HuH-7.5 (cell line): ENCODE measurements around the gene SMIM29.
"Not testable (repeated sequence)": the region's sequence is repeated elsewhere in the genome, so short reads cannot be mapped to it uniquely, and the experiment has no call there.

Experiments used
- DNase-seq: peaks from one replicate; pipeline ENCODE4 v3.0.0; 2011; ENCODE audit warnings: low spot score

Gene SMIM29

DNA sequence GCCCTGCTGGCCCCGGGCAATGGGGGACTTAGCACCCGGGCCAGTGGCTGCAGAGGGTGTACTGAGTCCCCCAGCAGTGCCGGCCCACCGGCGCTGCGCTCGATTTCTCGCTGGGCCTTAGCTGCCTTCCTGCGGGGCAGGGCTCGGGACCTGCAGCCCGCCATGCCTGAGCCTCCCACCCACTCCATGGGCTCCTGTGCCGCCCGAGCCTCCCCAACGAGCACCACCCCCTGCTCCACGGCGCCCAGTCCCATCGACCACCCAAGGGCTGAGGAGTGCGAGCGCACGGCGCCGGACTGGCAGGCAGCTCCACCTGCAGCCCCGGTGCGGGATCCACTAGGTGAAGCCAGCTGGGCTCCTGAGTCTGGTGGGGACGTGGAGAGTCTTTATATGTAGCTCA, 20.3 kb upstream of the SMIM29 start:
- not testable (repeated sequence) for DNase-seq

GRCh38 chr6:34267746-34268145, 18.9 kb upstream of the SMIM29 start:
- no peak for DNase-seq

DNA sequence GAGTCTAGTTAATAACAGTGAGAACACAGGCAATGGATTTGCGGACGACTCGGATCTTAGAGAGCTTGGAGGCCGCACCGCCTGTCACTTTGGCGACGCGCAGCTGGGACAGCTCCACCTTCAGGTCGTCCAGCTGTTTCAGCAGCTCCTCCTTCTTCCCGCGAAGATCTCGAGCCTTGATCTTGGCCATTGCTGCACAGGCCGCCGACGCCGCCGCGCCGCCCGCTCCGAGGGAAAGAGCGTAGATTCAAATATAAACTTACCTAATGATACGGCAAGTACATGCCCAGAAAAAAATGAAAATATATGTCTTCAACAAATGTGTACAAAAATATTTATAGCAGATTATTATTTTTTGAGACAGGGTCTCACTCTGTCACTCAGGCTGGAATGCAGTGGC, 14.7 kb upstream of the SMIM29 start:
- not testable (repeated sequence) for DNase-seq

DNA sequence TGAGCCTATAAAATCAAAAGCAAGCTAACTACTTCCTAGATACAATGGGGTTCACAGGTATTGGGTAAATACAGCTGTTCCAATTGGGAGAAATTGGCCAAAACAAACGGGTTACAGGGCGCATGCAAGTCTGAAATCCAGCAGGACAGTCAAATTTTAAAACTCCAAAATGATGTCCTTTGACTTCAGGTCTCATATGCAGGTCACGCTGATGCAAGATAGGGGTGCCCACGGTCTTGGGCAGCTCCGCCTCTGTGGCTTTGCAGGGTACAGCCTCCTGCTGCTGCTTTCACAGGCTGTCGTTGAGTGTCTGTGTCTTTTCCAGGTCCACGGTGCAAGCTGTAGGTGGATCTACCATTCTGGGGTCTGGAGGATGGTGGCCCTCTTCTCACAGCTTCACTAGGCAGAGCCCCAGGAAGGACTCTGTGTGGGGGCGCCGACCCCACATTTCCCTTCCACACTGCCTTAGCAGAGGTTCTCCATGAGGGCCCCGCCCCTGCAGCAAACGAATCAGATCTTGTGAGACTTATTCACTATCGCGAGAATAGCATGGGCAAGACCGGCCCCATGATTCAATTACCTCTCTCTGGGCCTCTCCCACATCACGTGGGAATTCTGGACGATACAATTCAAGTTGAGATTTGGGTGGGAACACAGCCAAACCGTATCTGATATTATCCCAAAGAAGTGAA, 11.9 kb upstream of the SMIM29 start:
- no peak for DNase-seq

DNA sequence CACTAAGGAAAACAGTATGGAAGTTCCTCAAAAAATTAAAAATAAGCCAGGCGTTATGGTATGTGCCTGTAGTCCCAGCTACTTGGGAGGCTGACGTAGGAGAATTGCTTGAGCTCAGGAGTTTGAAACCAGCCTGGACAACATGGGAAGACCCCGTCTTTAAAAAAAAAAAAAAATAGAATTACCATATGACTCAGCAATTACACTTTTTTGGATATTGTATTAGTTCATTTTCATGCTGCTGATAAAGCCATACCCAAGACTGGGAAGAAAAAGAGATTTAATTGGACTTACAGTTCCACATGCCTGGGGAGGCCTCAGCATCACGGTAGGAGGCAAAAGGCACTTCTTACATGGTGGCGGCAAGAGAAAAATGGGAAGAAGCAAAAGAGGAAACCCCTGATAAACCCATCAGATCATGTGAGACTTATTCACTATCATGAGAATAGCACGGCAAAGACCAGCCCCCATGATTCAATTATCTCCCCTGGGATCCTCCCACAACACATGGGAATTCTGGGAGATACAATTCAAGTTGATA, 10.8 kb upstream of the SMIM29 start:
- DNase-seq = no peak

GRCh38 chr6:34252395-34252794, 3.6 kb upstream of the SMIM29 start:
- not testable (repeated sequence) for DNase-seq

- no peak for DNase-seq
These were observed 859 bp upstream of the SMIM29 start for GRCh38 chr6:34249469-34250261.

DNA sequence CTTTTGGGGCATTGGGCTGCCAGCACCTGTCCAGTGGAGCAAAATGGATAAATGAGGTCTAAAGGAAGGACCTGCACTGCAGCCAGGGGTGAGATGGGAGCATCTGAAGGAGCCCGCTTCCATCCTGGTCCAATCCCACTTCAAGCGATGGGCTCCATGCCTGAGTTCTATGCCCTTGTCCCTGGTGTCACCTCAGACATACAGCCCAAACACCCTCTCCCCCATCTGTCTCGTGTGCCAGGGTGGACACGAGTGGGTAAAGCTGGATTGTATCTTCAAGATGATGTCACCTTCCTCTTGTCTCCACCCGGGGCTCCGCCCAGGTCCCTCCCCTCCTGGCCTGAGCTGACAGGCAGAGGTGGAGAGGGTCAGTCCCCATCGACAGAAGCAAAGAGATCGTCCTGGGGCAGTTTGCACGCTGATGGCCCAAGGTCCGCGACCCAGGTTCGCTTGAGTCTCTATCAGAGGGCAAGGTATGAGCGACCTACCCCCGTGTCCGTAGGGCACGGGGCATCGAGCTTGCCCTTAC, 544 bp downstream of the SMIM29 start:
- no peak for DNase-seq

- DNase-seq = no peak
These were observed 1.2 kb downstream of the SMIM29 start for GRCh38 chr6:34247481-34248197.

GRCh38 chr6:34246563-34247391, 2.0 kb downstream of the SMIM29 start:
- peak; percentile 59 for DNase-seq

GRCh38 chr6:34246249-34246562, 2.6 kb downstream of the SMIM29 start:
- DNase-seq = no peak

DNA sequence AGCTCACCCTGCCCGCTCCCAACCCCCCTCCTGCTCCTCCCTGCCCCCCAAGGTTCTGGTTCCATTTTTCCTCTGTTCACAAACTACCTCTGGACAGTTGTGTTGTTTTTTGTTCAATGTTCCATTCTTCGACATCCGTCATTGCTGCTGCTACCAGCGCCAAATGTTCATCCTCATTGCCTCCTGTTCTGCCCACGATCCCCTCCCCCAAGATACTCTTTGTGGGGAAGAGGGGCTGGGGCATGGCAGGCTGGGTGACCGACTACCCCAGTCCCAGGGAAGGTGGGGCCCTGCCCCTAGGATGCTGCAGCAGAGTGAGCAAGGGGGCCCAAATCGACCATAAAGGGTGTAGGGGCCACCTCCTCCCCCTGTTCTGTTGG, 3.1 kb downstream of the SMIM29 start:
- DNase-seq = not testable (repeated sequence)

DNA sequence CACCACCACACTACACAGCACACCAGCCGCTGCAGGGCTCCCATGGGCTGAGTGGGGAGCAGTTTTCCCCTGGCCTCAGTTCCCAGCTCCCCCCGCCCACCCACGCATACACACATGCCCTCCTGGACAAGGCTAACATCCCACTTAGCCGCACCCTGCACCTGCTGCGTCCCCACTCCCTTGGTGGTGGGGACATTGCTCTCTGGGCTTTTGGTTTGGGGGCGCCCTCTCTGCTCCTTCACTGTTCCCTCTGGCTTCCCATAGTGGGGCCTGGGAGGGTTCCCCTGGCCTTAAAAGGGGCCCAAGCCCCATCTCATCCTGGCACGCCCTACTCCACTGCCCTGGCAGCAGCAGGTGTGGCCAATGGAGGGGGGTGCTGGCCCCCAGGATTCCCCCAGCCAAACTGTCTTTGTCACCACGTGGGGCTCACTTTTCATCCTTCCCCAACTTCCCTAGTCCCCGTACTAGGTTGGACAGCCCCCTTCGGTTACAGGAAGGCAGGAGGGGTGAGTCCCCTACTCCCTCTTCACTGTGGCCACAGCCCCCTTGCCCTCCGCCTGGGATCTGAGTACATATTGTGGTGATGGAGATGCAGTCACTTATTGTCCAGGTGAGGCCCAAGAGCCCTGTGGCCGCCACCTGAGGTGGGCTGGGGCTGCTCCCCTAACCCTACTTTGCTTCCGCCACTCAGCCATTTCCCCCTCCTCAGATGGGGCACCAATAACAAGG, 3.6 kb downstream of the SMIM29 start:
- DNase-seq = not testable (repeated sequence)

GRCh38 chr6:34243901-34244884, 4.6 kb downstream of the SMIM29 start:
- DNase-seq = no peak

- no peak for DNase-seq
These were observed 5.6 kb downstream of the SMIM29 start for GRCh38 chr6:34243131-34243771.

DNA sequence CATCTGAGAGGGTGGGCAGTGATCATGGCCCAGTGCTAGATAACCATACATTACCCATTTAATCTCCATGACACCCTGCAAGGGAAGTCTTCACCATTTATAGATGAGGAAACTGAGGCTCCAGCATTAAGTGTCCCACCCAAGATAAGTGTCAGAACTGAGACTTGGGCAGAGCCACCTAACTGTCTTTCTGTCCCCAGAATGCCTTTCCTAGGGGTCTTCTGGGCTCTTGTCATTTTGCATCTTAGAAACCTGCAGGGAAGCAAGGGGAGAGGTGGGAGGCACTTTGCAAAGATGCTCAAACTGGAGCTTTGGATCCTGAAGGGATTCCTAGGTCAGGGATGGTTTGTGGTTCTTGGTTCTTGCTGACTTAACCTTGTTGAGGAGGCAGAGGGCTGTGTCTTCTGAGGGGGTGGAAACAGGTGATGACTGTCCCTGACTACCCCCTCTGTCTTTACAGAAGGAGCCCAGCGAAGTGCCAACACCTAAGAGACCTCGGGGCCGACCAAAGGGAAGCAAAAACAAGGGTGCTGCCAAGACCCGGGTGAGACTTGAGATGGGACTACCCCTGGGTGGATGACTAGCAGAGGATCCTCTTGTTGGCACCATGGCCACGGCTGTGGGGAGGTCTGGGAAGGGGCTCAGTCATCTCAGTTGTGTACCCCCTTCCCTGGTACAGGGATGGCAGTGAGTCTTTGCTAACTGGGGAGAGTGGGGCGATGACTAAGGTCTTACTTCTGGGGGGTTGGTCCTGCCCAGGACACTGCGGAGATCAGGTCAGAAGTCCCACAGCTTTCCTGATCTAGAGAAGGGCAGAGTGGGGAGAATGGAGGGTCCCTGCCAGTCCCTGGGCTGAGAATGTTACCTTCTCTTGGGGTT, 6.3 kb downstream of the SMIM29 start:
- no peak for DNase-seq

DNA sequence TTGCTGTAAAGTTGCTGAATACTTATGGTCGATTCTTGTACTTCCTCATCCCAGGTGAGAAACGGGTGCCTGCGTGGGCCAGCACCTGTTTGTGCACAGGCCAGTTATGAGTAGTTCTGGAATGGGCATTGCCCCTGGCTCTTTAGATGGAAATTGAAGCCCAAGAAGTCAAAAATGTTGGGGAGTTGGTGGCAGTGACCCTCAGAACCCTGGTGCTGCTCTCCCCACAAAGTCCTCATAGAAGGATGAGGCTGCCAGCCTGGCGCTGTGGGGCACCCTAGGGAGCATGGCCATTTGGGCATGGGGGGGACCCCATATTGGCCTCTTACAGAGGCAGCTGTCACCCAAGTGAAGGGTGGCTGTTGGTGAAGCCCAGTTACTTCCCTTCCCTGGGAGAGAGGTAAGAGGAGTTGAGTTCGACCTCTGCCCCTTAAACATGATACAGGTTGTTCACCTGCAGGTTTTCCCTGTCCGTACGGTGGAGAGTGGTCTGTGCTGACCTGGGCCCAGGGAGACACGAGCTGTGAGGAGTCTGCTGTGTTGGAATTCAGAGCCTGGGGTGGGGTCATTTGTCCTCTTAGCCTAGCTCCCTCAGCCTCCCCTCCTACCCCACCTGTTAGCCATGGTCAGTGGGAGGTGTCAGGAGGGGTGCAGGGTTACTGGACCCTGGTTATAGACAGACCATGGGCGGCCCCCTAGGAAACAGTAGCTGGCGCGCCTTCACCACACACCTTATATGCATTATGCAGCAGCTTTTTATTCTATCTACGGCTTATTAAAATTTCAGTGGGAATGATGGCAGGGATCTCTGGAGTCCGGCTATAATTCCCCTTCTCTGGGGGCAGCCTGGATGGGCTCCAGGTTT, 7.2 kb downstream of the SMIM29 start:
- no peak for DNase-seq
